ENCODE results near the gene CCDC142. TPM values are rescaled to one million over a fixed set of nuclear protein-coding genes. Genes with fewer than 3 reads are reported as not detected.

CCDC142 gene
- total RNA-seq, 1 experiment from 2014 or later: 12.4 TPM

- H3K4me3 ChIP-seq: no peak overlapping the region
These were observed 41.6 kb downstream of the CCDC142 start for GRCh38 chr2:74441170-74441689.

GRCh38 chr2:74440378-74441169 lies 42.2 kb downstream of the CCDC142 start:
- H3K36me3 ChIP-seq: no peaks in the 10 kb centered on the region
- no peaks in the 10 kb centered on the region for H3K27me3 ChIP-seq (replicated peaks)
- peak overlapping the region; percentile 44 for H3K4me3 ChIP-seq
- peaks cover 35% of the 10 kb centered on the region for H3K4me1 ChIP-seq (replicated peaks)
- peak; percentile 78 to 88 for DNase-seq (ENCODE audit: low read depth in 1 of 2, low spot score in 2 of 2)
- H3K9me3 ChIP-seq (replicated peaks): no peaks in the 10 kb centered on the region
- peak overlapping the region; percentile 47 for H3K27ac ChIP-seq

More at GRCh38 chr2:74441170-74441689, 41.6 kb downstream of the CCDC142 start:
- no peaks in the 10 kb centered on the region for H3K9me3 ChIP-seq (replicated peaks)
- H3K36me3 ChIP-seq: no peaks in the 10 kb centered on the region
- no peaks in the 10 kb centered on the region for H3K27me3 ChIP-seq (replicated peaks)
- DNase-seq (ENCODE audit: low read depth in 1 of 2, low spot score in 2 of 2): no peak
- H3K27ac ChIP-seq: no peak overlapping the region
- peaks cover 35% of the 10 kb centered on the region for H3K4me1 ChIP-seq (replicated peaks)

GRCh38 chr2:74439803-74440377 lies 42.9 kb downstream of the CCDC142 start:
- Histone ChIP-seq H3K27me3 (replicated peaks) (no peaks in the 10 kb centered on the region), H3K27ac (0 out of 2 replicates have a peak overlapping the region, but pooled peaks have one; percentile 47), H3K4me1 (replicated peaks) (peaks cover 35% of the 10 kb centered on the region), H3K36me3 (no peaks in the 10 kb centered on the region), H3K9me3 (replicated peaks) (no peaks in the 10 kb centered on the region), H3K4me3 (peak overlapping the region; percentile 44)
- peak in 1 of 2 experiments; percentile 19 for DNase-seq (ENCODE audit: low read depth in 1 of 2, low spot score in 2 of 2)

- H3K9me3 ChIP-seq (replicated peaks): no peaks in the 10 kb centered on the region
- peaks cover 32% of the 10 kb centered on the region for H3K4me1 ChIP-seq (replicated peaks)
- no peak overlapping the region for H3K27ac ChIP-seq
- no peaks in the 10 kb centered on the region for H3K27me3 ChIP-seq (replicated peaks)
- no peaks in the 10 kb centered on the region for H3K36me3 ChIP-seq
- DNase-seq (ENCODE audit: low read depth in 1 of 2, low spot score in 2 of 2): no peak
- H3K4me3 ChIP-seq: peak overlapping the region; percentile 44
These were observed 43.4 kb downstream of the CCDC142 start for GRCh38 chr2:74439373-74439772.

- no peaks in the 10 kb centered on the region for H3K9me3 ChIP-seq (replicated peaks)
- no peaks in the 10 kb centered on the region for H3K36me3 ChIP-seq
- no peak overlapping the region for H3K27ac ChIP-seq
- DNase-seq (ENCODE audit: low read depth in 1 of 2, low spot score in 2 of 2): no peak
- H3K4me1 ChIP-seq (replicated peaks): peaks cover 25% of the 10 kb centered on the region
- H3K4me3 ChIP-seq: no peak overlapping the region
- H3K27me3 ChIP-seq (replicated peaks): no peaks in the 10 kb centered on the region
These were observed 44.5 kb downstream of the CCDC142 start for GRCh38 chr2:74438248-74438647.

GRCh38 chr2:74436848-74437695 lies 45.7 kb downstream of the CCDC142 start:
- Histone ChIP-seq H3K4me1 (replicated peaks) (peaks cover 25% of the 10 kb centered on the region), H3K4me3 (no peak overlapping the region), H3K36me3 (peaks cover 4% of the 10 kb centered on the region), H3K9me3 (replicated peaks) (no peaks in the 10 kb centered on the region), H3K27me3 (replicated peaks) (no peaks in the 10 kb centered on the region), H3K27ac (no peak overlapping the region)
- no peak for DNase-seq (ENCODE audit: low read depth in 1 of 2, low spot score in 2 of 2)

GRCh38 chr2:74436111-74436805 lies 46.5 kb downstream of the CCDC142 start:
- peaks cover 7% of the 10 kb centered on the region for H3K36me3 ChIP-seq
- H3K4me3 ChIP-seq: no peak overlapping the region
- no peak overlapping the region for H3K27ac ChIP-seq
- no peaks in the 10 kb centered on the region for H3K9me3 ChIP-seq (replicated peaks)
- peaks cover 25% of the 10 kb centered on the region for H3K4me1 ChIP-seq (replicated peaks)
- no peaks in the 10 kb centered on the region for H3K27me3 ChIP-seq (replicated peaks)
- DNase-seq (ENCODE audit: low read depth in 1 of 2, low spot score in 2 of 2): no peak

GRCh38 chr2:74430502-74430901 lies 52.3 kb downstream of the CCDC142 start:
- H3K4me3 ChIP-seq: no peak overlapping the region
- H3K27ac ChIP-seq: no peak overlapping the region
- no peak for DNase-seq (ENCODE audit: low read depth in 1 of 2, low spot score in 2 of 2)
- no peaks in the 10 kb centered on the region for H3K9me3 ChIP-seq (replicated peaks)
- H3K4me1 ChIP-seq (replicated peaks): no peaks in the 10 kb centered on the region
- peaks cover 40% of the 10 kb centered on the region for H3K36me3 ChIP-seq
- no peaks in the 10 kb centered on the region for H3K27me3 ChIP-seq (replicated peaks)

GRCh38 chr2:74429487-74430451 lies 53.0 kb downstream of the CCDC142 start:
- peaks cover 40% of the 10 kb centered on the region for H3K36me3 ChIP-seq
- no peak overlapping the region for H3K27ac ChIP-seq
- no peaks in the 10 kb centered on the region for H3K4me1 ChIP-seq (replicated peaks)
- H3K27me3 ChIP-seq (replicated peaks): no peaks in the 10 kb centered on the region
- no peak overlapping the region for H3K4me3 ChIP-seq
- DNase-seq (ENCODE audit: low read depth in 1 of 2, low spot score in 2 of 2): no peak
- H3K9me3 ChIP-seq (replicated peaks): no peaks in the 10 kb centered on the region

GRCh38 chr2:74428675-74429074 lies 54.1 kb downstream of the CCDC142 start:
- Histone ChIP-seq H3K27ac (no peak overlapping the region), H3K4me1 (replicated peaks) (no peaks in the 10 kb centered on the region), H3K36me3 (peaks cover 40% of the 10 kb centered on the region), H3K4me3 (no peak overlapping the region), H3K27me3 (replicated peaks) (no peaks in the 10 kb centered on the region), H3K9me3 (replicated peaks) (no peaks in the 10 kb centered on the region)
- no peak for DNase-seq (ENCODE audit: low read depth in 1 of 2, low spot score in 2 of 2)

GRCh38 chr2:74427551-74427950 lies 55.2 kb downstream of the CCDC142 start:
- no peak for DNase-seq (ENCODE audit: low read depth in 1 of 2, low spot score in 2 of 2)
- H3K9me3 ChIP-seq (replicated peaks): no peaks in the 10 kb centered on the region
- H3K4me1 ChIP-seq (replicated peaks): no peaks in the 10 kb centered on the region
- H3K4me3 ChIP-seq: no peak overlapping the region
- H3K36me3 ChIP-seq: peaks cover 40% of the 10 kb centered on the region
- H3K27ac ChIP-seq: no peak overlapping the region
- no peaks in the 10 kb centered on the region for H3K27me3 ChIP-seq (replicated peaks)

GRCh38 chr2:74426181-74426758 lies 56.5 kb downstream of the CCDC142 start:
- H3K9me3 ChIP-seq (replicated peaks): no peaks in the 10 kb centered on the region

More at GRCh38 chr2:74426181-74426758, 56.5 kb downstream of the CCDC142 start:
- DNase-seq (ENCODE audit: low read depth in 1 of 2, low spot score in 2 of 2): no peak
- Histone ChIP-seq H3K4me1 (replicated peaks) (peaks cover 7% of the 10 kb centered on the region), H3K36me3 (peaks cover 32% of the 10 kb centered on the region), H3K27me3 (replicated peaks) (no peaks in the 10 kb centered on the region), H3K27ac (no peak overlapping the region), H3K4me3 (no peak overlapping the region)
